ENCODE data around the gene RGS1. TPM values are rescaled to one million over a fixed set of nuclear protein-coding genes. Genes with fewer than 3 reads are reported as not detected.

RGS1 gene
- total RNA-seq, 1 experiment from 2014 or later: not detected

GRCh38 chr1:192598589-192598988 lies 23.0 kb downstream of the RGS1 start:
- ATAC-seq: no peak
- Histone ChIP-seq H3K4me2 (ENCODE audit: low read length) (no peak overlapping the region), H3K27me3 (ENCODE audit: insufficient read depth, low read length) (no peaks in the 10 kb centered on the region), H3K79me2 (ENCODE audit: insufficient read depth, low read length) (no peaks in the 10 kb centered on the region), H3K36me3 (ENCODE audit: control insufficient read depth in 1 of 2, insufficient read depth in 2 of 2, low read length in 2 of 2) (no peaks in the 10 kb centered on the region), H4K20me1 (ENCODE audit: insufficient read depth) (no peaks in the 10 kb centered on the region), H3K27ac (ENCODE audit: low read depth, low read length) (no peak overlapping the region), H3K4me1 (ENCODE audit: control insufficient read depth in 1 of 2, insufficient read depth in 2 of 2, low read length in 2 of 2) (peaks cover 0 to 6% of the 10 kb centered on the region in 2 experiments; a peak in 2 of 4 replicates), H3K9me3 (ENCODE audit: control insufficient read depth in 1 of 2, insufficient read depth in 1 of 2, low read depth in 1 of 2, low read length in 2 of 2) (no peaks in the 10 kb centered on the region), H3K9me2 (ENCODE audit: insufficient read depth) (no peaks in the 10 kb centered on the region), H2AFZ (ENCODE audit: low read depth, low read length, poor library complexity, severe bottlenecking) (no peak overlapping the region), H3K4me3 (replicated peaks in 1 of 2; ENCODE audit: low read depth in 1 of 2, low read length in 2 of 2) (no peak overlapping the region), H3K9ac (ENCODE audit: low read length) (no peak overlapping the region)
- ChIA-PET CTCF (interaction anchor here (0.9 kb wide), 1 partner anchor 12 kb away, joined by 3 read pairs; no protein-coding TSS in a partner anchor), RAD21 (ENCODE audit: low non-redundant PET in 1 of 2, low total read pairs in 2 of 2, uncharacterized antibody in 2 of 2, unreplicated experiment in 2 of 2) (no interaction called here), POLR2A (no interaction called here)
- intact Hi-C loops (cut with micrococcal nuclease): no loop called here
- DNase-seq (ENCODE audit: low read depth, low spot score): no peak
- BruUV-seq (replicated peaks): no TSS peak
- TF ChIP-seq CTCF (IDR thresholded peaks at IDR 0.05 in 2 of 3, conservative IDR thresholded peaks at IDR 0.05 in 1 of 3; ENCODE audit: borderline replicate concordance in 1 of 3, insufficient read depth in 1 of 3, low read depth in 2 of 3, low read length in 2 of 3) (no peak), EGR1 (IDR thresholded peaks at IDR 0.05; ENCODE audit: low read depth) (no peak)
- TF ChIP-seq, protein P1, sequence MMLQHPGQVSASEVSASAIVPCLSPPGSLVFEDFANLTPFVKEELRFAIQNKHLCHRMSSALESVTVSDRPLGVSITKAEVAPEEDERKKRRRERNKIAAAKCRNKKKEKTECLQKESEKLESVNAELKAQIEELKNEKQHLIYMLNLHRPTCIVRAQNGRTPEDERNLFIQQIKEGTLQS (IDR thresholded peaks at IDR 0.05): no peak

DNA sequence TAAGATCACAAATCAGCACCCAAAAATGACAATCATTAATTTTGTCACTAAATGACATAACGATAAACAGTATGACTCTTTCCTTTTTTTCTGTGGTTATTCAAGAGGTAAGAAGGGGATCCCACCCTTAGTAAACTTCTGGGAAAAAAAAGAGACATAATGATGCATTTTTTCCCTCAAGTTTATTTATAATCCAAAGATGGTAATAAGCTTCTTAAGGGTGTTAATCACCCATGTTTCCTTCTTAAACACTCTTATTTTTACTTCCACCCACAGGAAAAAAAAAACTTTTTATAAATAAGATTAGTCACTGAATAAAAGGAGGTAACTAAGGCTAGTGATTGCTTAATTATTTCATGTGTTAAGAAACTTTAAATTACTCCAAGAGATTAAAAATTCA lies 24.7 kb downstream of the RGS1 start:
- Histone ChIP-seq H3K4me3 (replicated peaks in 1 of 2; ENCODE audit: low read depth in 1 of 2, low read length in 2 of 2) (no peak overlapping the region), H3K27ac (ENCODE audit: low read depth, low read length) (no peak overlapping the region), H3K36me3 (ENCODE audit: control insufficient read depth in 1 of 2, insufficient read depth in 2 of 2, low read length in 2 of 2) (no peaks in the 10 kb centered on the region), H3K9me2 (ENCODE audit: insufficient read depth) (no peaks in the 10 kb centered on the region), H3K9ac (ENCODE audit: low read length) (no peak overlapping the region), H3K4me1 (ENCODE audit: control insufficient read depth in 1 of 2, insufficient read depth in 2 of 2, low read length in 2 of 2) (peaks cover 0 to 6% of the 10 kb centered on the region in 2 experiments; a peak in 2 of 4 replicates), H3K4me2 (ENCODE audit: low read length) (no peak overlapping the region), H2AFZ (ENCODE audit: low read depth, low read length, poor library complexity, severe bottlenecking) (no peak overlapping the region), H3K9me3 (ENCODE audit: control insufficient read depth in 1 of 2, insufficient read depth in 1 of 2, low read depth in 1 of 2, low read length in 2 of 2) (no peaks in the 10 kb centered on the region), H3K79me2 (ENCODE audit: insufficient read depth, low read length) (no peaks in the 10 kb centered on the region), H3K27me3 (ENCODE audit: insufficient read depth, low read length) (no peaks in the 10 kb centered on the region), H4K20me1 (ENCODE audit: insufficient read depth) (no peaks in the 10 kb centered on the region)
- BruUV-seq (replicated peaks): no TSS peak
- DNase-seq (ENCODE audit: low read depth, low spot score) (no peak), ATAC-seq (no peak)
- CTCF ChIA-PET: interaction anchor here (0.7 to 0.8 kb wide), 2 partner anchors 10 to 419 kb away, joined by 3 read pairs; no protein-coding TSS in a partner anchor
- POLR2A ChIA-PET: no interaction called here
- RAD21 ChIA-PET (ENCODE audit: low non-redundant PET in 1 of 2, low total read pairs in 2 of 2, uncharacterized antibody in 2 of 2, unreplicated experiment in 2 of 2): no interaction called here
- TF ChIP-seq POLR2A (IDR thresholded peaks at IDR 0.05; ENCODE audit: borderline replicate concordance, extremely low read depth, insufficient read depth, insufficient read length) (no peak), FOSL1 (IDR thresholded peaks at IDR 0.05; ENCODE audit: low read depth) (no peak)
- intact Hi-C loops (cut with micrococcal nuclease): no loop called here

Measured in HCT116 (cell line).